Stimulated activated CD4-positive, alpha-beta T cell treated with anti-CD3 and anti-CD28 coated beads, Interleukin-1b, Interleukin-23, amount 100 ng/mL, for 1 hour (primary cell): Measurements from ENCODE around the gene TUT7.

Experiments used
- DNase-seq, 2 donors: peaks; one replicate each; pipeline ENCODE4 v3.0.0-alpha.2; 2020; ENCODE audit warnings: low read depth in 2 of 2

Gene TUT7

GRCh38 chr9:86252870-86253269 lies 101.3 kb downstream of the TUT7 start:
- no peak for DNase-seq

- no peak for DNase-seq
These were observed 104.1 kb downstream of the TUT7 start for GRCh38 chr9:86250123-86250522.

- no peak for DNase-seq
These were observed 105.5 kb downstream of the TUT7 start for GRCh38 chr9:86248746-86249145.

GRCh38 chr9:86246752-86247161 lies 107.5 kb downstream of the TUT7 start:
- DNase-seq = no peak

- no peak for DNase-seq
These were observed 112.1 kb downstream of the TUT7 start for GRCh38 chr9:86242071-86242470.

- no peak for DNase-seq
These were observed 113.0 kb downstream of the TUT7 start for GRCh38 chr9:86241216-86241615.

- DNase-seq = no peak
These were observed 115.1 kb downstream of the TUT7 start for GRCh38 chr9:86238861-86239770.
